Measurements from ENCODE around the gene ZNF280A.

DNA sequence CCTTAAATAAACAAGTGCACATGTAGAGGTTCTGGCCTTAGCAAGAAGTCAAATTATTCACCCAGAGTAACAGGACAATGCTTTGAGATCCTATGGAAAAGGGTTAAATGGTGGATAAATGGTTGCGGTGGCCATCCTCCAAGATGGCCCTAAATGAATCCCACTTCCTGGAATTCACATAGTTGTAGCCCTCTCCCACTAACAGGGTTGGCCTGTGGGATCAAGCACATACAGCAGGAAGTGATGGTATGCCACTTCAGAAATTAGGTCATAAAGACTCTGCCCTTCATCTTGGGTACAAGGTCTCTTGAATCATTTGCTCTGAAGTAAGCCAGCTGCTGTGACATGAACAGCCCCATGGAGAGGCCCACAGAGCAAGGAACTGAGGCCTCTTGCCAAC, 13.3 kb downstream of the ZNF280A start:
- no peak for TF ChIP-seq CTCF (IDR thresholded peaks at IDR 0.05 in 8 of 11, conservative IDR thresholded peaks at IDR 0.05 in 3 of 11)
- no peak for TF ChIP-seq POLR2A (IDR thresholded peaks at IDR 0.05)
